HG02798 (cell line): ENCODE results near the gene CRHR1.
"Not testable (repeated sequence)": the region's sequence is repeated elsewhere in the genome, so short reads cannot be mapped to it uniquely, and the experiment has no call there.

Source experiments
- ATAC-seq: cut with Tn5 transposase; IDR thresholded peaks from one replicate; pipeline ENCODE4 v1.9.1; 2021; ENCODE audit warnings: mild to moderate bottlenecking; ENCODE audit not compliant: unreplicated experiment, poor library complexity

The CRHR1 gene

DNA sequence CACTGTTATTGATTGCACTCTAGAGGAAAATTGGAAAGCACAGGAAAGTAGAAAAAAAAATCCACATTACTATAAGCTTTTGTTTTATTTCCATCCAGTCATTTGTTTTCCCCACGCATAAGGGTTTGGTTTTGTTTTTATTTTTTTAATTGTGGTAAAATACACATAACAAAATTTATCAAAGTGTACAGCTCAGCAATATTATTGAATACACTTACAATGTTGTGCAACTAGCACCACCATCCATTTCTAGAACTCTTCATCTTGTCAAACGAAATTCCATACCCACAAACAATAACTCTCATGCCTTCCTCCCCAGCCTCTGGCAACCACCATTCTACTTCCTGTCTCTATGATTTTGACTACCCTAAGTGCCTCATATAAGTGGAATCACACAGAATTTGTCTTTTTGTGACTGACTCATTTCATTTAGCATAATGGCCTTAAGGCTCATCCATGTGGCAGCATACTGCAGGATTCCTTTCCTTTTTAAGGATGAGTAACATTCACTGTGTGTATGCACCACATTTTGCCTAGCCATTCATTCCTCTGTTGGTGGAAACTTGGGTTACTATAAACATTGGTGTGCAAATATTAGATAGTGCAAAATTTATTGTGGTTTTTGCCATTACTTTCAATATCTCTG lies 71.7 kb downstream of the CRHR1 start:
- no peak for ATAC-seq

DNA sequence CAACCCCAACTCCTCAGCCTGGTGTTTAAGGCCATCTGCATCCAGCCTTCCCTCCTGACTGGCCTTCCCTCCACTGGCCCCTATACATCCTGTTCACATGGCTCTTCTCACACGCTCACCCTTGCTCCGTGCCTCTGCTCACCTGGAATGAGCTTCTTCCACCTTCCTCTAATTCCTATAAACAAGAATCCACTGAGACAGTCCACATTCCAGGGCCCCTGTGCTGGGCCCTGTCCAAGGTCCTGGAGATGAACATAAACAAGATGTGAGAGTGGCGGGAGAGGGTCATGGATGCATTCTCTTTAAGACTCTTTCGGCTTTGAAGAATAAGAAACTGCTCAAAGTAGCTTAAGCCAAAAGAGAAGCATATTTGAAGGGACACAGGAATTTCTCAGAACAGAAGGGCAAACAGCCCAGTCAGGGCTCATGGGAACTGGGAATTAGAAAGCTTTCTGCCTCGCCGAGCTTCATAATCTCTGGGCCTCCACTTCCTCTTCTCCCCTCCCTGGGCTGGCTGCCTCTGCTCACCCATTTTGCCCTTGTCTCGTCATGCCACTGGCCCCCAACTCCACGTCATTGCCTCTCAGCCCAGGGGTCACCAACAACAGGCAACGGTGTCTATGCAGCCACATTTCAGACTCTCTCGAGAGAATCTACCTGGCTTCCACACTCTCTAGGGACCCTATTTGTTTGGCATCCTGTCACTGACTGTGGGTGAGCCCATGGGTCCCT lies 74.0 kb downstream of the CRHR1 start:
- no peak for ATAC-seq

DNA sequence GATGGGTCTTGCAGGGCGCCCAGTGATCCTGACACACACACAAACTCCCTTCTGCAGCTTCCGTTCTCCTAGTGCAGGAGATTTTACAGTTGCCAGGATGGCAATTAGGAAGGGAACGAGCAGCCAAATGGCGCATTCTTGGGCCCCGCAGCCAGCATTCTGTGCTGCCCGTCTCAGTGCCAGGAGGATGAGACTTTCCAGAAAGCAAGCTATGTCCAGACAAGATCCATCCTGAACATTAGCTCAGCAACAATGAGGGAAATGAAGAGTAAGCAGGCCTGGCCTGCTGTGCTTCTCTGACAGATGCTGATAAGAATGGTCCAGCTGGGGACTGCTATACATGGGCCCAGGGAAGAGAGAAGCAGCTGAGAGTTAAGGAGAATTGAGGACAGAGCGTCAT lies 77.0 kb downstream of the CRHR1 start:
- ATAC-seq: no peak

DNA sequence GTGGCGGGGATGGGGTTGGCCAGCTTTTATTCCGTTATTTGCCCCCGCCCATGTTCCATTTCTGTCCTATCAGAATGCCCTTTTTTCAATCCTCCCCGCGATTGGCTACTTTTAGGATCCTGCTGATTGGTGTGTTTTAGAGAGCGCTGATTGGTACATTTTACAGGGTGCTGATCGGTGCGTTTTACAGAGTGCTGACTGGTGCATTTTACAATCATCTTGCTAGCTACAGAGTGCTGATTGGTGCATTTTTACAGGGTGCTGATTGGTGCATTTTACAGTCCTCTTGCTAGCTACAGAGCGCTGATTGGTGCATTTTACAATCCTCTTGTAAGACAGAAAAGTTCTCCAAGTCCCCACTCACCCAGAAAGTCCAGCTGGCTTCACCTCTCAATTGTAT lies 78.0 kb downstream of the CRHR1 start:
- not testable (repeated sequence) for ATAC-seq

DNA sequence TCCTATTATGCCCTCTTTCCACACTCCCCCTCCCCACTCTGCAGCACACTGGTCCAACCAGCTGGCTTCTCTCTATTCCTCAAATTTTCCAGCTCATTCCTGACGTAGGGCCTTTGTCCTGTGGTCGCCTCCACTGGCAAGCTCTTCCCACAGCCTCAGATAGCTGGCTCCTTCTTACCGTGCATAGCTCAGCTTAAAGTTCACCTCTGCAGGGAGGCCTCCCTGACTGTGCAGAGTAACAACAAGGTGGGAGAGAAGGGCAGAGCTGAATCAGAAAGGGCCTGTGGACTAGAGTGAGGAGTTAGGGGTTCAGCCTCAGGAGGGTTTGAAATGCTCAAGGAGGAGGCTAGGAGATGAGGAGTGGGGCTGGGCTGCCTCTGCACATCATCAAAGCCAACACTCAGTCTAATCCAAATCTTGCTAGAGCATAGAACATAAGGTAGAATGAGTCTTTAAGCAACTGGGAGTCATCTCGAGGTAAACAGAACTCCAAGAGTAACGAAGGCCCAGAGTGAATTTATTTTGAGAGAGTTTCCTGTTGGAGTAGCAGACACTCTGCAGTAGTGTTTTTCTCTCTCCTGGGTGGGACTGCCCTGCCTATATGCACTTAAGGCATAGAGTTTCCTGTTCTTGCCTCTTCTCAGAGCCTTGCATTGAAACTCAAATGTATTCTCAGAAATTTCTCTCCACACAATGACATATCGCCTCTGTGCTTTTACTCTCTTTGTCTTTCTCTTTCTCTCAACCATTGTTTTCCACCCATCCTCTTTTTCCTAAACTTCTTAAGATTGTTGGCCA lies 79.9 kb downstream of the CRHR1 start:
- ATAC-seq: no peak

DNA sequence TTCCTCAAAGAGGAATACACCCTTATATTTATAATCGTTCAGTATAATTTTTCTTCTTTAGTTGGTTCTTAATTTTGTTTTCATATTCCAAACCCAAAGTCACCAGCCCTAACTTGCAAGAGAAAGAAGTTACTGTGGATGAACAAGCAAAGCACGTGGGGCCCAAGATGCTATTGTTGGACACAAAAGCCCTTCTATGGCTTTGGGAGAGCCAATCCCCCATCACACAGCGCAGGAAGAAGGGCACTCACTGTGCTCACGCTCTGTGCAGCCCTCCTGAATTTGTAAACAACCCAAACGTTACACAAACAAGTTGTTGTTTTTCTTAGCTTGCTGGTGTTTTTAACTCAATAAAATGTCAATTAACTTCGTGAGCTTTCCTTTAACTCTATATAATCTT lies 83.1 kb downstream of the CRHR1 start:
- no peak for ATAC-seq

DNA sequence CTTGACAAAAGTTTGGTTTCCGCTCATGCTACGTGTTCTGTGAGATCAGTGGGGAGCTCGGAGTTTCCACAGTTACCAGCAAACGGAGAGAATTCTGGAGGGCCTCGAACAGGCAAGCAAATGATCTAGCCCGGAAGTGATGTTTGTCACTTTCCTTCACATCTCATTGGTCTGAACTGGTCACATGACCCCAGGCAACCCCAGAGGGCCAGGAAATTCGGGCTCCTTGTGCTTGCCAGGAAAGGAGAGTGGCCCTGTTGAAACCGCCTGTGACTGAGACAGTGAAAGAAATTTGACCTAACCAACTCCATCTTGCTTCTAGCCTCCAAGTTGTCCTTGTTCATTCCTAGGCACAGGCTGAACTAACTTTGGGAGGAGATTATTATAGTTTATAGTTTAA lies 83.6 kb downstream of the CRHR1 start:
- no peak for ATAC-seq

DNA sequence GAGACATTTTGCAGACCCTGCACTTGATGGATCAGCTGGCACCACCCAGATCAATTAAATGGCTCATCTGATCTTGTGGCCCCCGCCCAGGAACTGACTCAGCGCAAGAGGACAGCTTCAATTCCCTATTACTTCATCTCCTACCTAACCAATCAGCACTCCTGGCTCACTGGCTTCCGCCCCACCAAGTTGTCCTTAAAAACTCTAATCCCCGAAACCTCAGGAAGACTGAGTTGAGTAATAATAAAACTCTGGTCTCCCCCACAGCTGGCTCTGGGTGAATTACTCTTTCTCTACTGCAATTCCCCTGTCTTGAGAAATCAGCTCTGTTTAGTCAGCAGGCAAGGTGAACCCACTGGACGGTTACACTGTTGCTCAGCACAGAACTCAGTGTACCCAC lies 84.2 kb downstream of the CRHR1 start:
- ATAC-seq: no peak

DNA sequence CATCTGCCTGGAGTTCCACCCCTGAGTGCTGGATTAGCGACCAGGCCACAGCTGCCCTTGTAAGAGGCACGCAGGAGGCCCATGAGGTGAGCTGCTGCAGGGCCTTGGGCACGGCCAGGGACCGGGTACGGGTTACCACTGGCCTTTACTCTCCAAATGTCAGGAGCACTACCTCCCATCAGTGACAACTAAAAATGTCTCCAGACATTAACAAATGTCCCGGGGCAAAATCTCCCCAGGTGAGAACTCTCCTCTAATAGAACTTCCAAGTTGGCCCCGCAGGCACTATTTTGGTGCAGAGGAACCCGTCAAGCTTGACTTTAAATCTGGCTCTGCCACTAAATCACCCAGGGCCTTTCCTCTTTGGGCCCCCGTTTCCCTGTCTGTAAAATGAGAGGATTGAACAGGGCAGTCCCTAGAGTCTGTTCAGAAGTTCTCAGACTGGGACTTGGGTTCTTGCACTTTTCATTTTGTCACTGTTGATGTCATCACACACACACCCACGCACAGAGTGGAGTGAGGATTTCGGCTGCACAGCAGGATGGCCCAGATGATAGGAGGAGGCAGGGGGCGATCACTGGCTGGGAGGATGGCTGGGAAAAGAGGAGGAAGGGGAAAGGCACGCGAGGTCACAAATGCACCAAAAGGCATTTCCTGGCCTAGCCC lies 85.7 kb downstream of the CRHR1 start:
- ATAC-seq: no peak

DNA sequence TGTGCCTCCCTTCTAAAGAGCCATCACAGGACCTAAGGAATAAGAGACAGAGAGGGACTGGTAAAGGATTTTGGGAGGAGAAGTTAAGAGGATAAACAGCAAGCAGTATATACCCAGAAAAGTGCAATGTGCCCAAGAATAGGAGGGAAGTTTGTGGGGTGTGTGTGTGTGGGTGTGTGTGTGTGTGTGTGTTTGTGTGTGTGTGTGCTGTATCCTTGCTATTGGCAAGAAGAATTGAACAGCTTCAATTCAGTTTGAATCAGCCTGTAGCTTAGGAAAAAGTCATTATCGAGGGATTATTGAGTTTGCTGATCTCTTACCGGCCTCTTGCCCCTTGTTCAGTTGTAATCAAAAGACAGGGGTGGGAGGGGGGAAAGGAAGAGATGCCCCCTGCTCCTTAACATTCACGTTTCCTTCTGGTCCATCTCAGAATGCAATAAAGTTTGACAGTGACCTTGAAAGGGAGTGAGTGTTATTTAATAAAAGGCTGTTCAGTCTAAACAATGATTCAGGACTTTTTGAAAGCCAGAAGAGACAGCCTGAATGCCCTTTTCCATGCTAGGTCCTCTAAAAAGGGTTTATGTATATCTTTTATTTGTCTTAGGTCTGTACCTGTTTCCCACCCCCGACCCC lies 86.3 kb downstream of the CRHR1 start:
- no peak for ATAC-seq

DNA sequence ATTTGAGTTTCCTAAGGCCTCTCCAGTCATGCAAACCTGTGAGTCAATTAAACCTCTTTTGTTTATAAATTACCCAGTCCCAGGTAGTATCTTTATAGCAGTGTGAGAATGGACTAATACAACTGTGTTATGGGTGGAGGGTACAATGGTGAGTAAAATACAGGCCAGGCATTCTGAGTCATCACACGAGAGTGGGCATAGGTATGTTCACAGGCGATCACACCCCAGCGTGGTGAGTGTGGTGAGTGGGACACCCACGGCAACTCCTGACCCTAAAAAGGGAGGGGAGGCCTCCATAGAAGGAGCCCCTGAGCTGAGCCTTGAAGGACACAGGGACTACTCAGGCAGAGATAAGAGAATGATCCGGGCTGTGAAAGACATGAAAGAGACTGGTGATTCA lies 87.6 kb downstream of the CRHR1 start:
- ATAC-seq: no peak

DNA sequence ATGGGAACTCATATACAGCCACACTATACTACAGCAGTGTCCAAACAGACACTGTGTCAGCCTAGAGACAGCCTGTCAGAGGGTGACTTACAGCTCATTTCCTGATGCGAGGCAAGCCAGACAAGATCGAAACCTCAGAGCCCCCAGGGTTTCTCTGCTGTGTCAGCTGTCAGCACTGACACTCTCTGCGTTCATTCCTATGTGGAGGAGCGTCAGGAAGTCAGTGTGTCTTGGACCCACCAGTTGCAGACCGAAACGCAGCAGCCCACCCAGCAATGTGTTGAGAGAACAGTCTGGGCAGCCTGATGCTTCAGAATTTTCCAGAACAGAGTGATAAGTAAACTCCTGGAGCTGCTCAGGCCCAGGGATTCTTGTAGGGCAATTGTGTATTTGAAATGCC lies 89.6 kb downstream of the CRHR1 start:
- ATAC-seq: no peak

DNA sequence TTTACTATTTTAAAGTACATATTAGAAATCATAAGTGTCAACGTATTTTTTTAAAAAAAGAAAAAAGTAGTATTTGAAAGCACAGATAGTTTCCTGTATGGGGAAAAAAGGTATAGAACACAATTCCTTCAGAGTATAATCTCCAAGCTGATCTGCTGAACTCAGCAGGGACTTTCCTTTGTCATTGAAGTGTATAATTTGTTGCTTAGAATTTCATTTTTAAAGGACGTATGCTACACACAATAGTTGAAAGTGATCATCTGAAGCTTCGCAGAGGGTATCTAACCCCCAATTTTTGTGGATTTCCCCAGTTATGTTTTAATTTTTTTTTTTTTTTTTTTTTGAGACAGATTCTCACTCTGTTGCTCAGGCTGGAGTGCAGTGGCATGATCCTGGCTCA lies 90.0 kb downstream of the CRHR1 start:
- ATAC-seq: no peak

DNA sequence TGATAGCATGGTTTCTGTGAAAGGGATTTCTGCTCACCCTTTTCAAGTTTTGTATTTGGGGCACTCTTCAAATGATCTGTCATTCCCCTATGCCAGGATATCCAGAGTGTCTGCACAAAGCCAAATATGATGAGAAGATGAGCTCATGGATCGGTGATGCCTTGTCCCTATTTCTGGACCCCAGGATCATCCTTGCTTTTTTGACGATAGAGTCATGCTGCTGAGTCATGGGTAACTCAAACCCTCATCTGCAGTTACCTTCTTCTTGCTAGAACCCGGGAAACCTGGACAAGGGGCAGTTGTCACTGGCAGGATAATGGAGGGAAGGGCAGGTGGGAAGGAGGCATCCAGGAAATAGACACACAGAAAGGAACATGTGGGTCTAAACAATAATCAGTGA lies 92.4 kb downstream of the CRHR1 start:
- no peak for ATAC-seq

DNA sequence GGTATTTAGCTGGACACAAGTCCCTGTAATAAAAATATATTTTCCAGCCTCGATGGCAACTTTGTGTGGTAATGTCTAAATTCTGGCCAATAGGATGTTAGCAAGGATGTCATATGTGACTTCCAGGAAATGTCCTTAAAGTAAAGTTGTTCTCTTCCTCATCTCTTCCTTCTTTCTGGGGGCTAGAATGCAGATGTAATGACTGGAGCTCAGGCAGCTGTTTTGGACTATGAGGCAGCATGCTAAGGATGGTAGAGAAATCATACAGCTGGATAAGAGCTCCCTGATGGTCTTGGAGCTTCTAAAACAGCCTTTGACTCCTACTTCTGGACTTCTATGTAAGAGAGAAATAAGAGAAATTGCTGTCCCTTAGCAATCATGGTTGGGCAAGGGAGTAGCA lies 93.3 kb downstream of the CRHR1 start:
- ATAC-seq: no peak

DNA sequence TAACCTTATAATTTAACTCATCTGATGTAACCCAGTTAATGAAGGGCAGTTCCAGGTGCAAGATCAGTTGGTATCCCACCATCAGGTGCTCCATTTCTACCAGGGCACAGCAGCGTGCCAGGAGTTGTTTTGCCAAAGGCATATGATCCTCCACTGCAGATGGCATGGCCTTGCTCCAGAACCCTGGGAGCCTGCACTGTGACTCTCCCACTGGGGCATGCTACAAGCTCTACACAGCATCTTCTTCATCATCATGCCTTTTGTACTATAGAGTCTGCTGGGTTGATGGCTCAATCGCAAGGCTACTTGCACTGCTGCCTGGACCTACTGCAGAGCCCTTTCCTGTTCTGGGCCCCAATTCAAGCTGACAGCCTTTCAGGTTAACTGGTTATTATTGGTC lies 98.9 kb downstream of the CRHR1 start:
- no peak for ATAC-seq
